ENCODE measurements around the gene NTN4.

NTN4 gene

DNA sequence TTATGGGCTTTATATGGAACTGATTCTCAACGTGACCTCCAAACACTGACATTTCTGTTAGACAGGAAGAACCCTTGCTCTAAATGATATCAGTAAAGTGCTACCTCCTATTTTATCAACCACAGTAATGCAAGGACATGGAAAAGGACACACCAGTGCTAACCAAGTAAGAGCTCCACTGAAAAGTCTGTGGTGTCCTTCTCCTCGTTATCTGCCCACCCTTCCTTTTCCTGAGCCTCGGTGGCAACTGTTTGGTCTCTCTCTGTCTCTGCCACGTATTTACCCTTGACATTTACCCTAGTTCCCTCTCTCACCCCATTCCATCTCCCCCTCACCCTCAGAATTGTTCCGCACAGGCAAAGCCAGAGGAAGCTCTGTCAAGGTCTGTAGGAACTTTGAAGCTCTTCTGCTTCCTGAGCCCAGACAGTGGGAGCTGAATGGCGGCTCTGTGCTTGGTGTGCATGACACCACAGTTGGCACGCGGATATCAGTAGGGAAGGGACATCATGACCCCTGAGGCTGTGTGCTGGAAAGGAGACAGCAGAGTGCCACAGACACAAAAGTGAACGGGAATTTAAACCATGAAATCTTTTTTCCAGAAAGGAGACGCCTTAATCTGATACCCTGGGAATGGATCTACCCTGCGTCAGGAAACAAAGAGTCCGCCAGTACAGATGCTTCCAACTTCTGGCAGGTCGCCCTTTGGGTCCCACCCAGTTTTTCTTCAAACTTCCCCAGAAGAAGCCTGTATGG is 50.8 kb downstream of the NTN4 start:
- TF ChIP-seq, protein P1, sequence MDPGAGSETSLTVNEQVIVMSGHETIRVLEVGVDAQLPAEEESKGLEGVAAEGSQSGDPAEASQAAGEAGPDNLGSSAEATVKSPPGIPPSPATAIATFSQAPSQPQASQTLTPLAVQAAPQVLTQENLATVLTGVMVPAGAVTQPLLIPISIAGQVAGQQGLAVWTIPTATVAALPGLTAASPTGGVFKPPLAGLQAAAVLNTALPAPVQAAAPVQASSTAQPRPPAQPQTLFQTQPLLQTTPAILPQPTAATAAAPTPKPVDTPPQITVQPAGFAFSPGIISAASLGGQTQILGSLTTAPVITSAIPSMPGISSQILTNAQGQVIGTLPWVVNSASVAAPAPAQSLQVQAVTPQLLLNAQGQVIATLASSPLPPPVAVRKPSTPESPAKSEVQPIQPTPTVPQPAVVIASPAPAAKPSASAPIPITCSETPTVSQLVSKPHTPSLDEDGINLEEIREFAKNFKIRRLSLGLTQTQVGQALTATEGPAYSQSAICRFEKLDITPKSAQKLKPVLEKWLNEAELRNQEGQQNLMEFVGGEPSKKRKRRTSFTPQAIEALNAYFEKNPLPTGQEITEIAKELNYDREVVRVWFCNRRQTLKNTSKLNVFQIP (CRISPR knock-in tag; IDR thresholded peaks at IDR 0.05; ENCODE audit: borderline replicate concordance, low read depth) = no peak
- no peak for TF ChIP-seq ZNF8 (CRISPR knock-in tag; IDR thresholded peaks at IDR 0.05)
- no peak for TF ChIP-seq BACH2 (CRISPR knock-in tag; IDR thresholded peaks at IDR 0.05; ENCODE audit: borderline replicate concordance)
- no peak for TF ChIP-seq RARB (CRISPR knock-in tag; IDR thresholded peaks at IDR 0.05)
- no peak for TF ChIP-seq OSR1 (CRISPR knock-in tag; IDR thresholded peaks at IDR 0.05)
- TF ChIP-seq SNAI2 (CRISPR knock-in tag; IDR thresholded peaks at IDR 0.05) = no peak
- TF ChIP-seq ISL1 (CRISPR knock-in tag; IDR thresholded peaks at IDR 0.05) = no peak
- TF ChIP-seq ZFP30 (CRISPR knock-in tag; IDR thresholded peaks at IDR 0.05) = no peak
- TF ChIP-seq ZFP3 (CRISPR knock-in tag; IDR thresholded peaks at IDR 0.05) = no peak
- TF ChIP-seq CSDC2 (CRISPR knock-in tag; IDR thresholded peaks at IDR 0.05) = no peak
- TF ChIP-seq TOX (CRISPR knock-in tag; IDR thresholded peaks at IDR 0.05; ENCODE audit: borderline replicate concordance) = no peak
- TF ChIP-seq PPARA (CRISPR knock-in tag; IDR thresholded peaks at IDR 0.05; ENCODE audit: borderline replicate concordance) = no peak
- TF ChIP-seq TCF4 (CRISPR knock-in tag; IDR thresholded peaks at IDR 0.05; ENCODE audit: borderline replicate concordance) = no peak
- no peak for TF ChIP-seq ZNF70 (CRISPR knock-in tag; IDR thresholded peaks at IDR 0.05)
- TF ChIP-seq ESRRG (CRISPR knock-in tag; IDR thresholded peaks at IDR 0.05) = no peak
- TF ChIP-seq GLIS3 (CRISPR knock-in tag; IDR thresholded peaks at IDR 0.05) = no peak
- TF ChIP-seq ZNF565 (CRISPR knock-in tag; conservative IDR thresholded peaks at IDR 0.05; ENCODE audit: low read depth) = no peak
- TF ChIP-seq, protein P2, sequence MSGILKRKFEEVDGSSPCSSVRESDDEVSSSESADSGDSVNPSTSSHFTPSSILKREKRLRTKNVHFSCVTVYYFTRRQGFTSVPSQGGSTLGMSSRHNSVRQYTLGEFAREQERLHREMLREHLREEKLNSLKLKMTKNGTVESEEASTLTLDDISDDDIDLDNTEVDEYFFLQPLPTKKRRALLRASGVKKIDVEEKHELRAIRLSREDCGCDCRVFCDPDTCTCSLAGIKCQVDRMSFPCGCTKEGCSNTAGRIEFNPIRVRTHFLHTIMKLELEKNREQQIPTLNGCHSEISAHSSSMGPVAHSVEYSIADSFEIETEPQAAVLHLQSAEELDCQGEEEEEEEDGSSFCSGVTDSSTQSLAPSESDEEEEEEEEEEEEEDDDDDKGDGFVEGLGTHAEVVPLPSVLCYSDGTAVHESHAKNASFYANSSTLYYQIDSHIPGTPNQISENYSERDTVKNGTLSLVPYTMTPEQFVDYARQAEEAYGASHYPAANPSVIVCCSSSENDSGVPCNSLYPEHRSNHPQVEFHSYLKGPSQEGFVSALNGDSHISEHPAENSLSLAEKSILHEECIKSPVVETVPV (CRISPR knock-in tag; IDR thresholded peaks at IDR 0.05) = no peak
- no peak for ATAC-seq

DNA sequence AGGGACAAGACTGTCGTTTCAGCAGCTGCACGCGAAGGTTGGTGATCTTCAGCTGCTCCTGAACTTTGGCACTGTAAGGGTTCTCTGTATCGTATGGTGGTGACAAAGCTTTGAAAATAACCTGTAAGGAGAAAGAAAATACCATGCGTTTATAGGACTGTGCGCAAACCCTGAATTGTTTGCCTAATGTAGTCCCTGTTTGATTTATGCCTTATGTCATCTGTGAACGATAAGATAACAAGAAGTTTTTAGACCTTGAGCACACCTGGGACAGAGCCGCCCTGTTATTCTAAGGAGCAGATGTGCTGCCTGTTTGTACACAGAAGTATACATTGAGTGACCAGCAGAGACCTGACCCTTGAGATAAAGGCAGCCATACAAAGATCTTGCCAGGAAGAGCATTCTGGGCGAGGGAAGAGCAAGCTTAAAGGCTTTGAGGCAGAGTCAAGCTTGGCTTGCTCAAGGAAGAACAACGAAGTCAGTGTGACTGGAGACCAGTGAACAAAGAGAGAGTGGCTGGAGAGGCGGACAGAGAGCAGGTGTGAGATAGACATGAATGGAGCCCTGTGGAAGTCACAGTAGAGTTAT is 52.4 kb downstream of the NTN4 start:
- ATAC-seq = no peak

DNA sequence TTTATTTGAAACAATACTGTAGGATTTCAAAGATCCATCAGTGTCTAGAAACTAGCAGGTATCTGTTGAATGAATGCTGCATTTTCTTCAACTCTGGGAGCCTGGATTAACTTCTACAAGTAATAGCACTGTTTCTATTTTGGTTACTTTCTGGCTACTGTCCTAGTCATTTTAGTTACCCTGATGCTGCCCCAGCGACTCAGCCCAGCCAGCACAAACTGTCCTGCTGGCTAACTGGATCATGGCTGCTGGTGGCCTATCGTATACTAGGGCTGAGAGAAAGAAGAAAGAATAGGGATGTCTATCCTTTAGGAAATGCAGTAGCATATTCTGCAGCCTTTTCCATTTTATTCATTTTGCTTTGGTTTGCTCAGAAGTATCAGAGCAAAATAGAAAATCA is 53.9 kb downstream of the NTN4 start:
- no peak for ATAC-seq
- TF ChIP-seq, protein P2 (CRISPR knock-in tag; IDR thresholded peaks at IDR 0.05) = no peak
- no peak for TF ChIP-seq PPARA (CRISPR knock-in tag; IDR thresholded peaks at IDR 0.05; ENCODE audit: borderline replicate concordance)
- TF ChIP-seq, protein P3, sequence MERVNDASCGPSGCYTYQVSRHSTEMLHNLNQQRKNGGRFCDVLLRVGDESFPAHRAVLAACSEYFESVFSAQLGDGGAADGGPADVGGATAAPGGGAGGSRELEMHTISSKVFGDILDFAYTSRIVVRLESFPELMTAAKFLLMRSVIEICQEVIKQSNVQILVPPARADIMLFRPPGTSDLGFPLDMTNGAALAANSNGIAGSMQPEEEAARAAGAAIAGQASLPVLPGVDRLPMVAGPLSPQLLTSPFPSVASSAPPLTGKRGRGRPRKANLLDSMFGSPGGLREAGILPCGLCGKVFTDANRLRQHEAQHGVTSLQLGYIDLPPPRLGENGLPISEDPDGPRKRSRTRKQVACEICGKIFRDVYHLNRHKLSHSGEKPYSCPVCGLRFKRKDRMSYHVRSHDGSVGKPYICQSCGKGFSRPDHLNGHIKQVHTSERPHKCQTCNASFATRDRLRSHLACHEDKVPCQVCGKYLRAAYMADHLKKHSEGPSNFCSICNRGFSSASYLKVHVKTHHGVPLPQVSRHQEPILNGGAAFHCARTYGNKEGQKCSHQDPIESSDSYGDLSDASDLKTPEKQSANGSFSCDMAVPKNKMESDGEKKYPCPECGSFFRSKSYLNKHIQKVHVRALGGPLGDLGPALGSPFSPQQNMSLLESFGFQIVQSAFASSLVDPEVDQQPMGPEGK (CRISPR knock-in tag; IDR thresholded peaks at IDR 0.05; ENCODE audit: borderline replicate concordance) = no peak
- TF ChIP-seq TOX (CRISPR knock-in tag; IDR thresholded peaks at IDR 0.05; ENCODE audit: borderline replicate concordance) = no peak
- no peak for TF ChIP-seq OSR1 (CRISPR knock-in tag; IDR thresholded peaks at IDR 0.05)
- TF ChIP-seq, protein P1 (CRISPR knock-in tag; IDR thresholded peaks at IDR 0.05; ENCODE audit: borderline replicate concordance, low read depth) = no peak

More for the DNA sequence above, 52.4 kb downstream of the NTN4 start:
- TF ChIP-seq, protein P1 (CRISPR knock-in tag; IDR thresholded peaks at IDR 0.05; ENCODE audit: borderline replicate concordance, low read depth) = no peak
- TF ChIP-seq BACH2 (CRISPR knock-in tag; IDR thresholded peaks at IDR 0.05; ENCODE audit: borderline replicate concordance) = no peak
- TF ChIP-seq ISL1 (CRISPR knock-in tag; IDR thresholded peaks at IDR 0.05) = no peak
- no peak for TF ChIP-seq ZNF565 (CRISPR knock-in tag; conservative IDR thresholded peaks at IDR 0.05; ENCODE audit: low read depth)
- TF ChIP-seq RARB (CRISPR knock-in tag; IDR thresholded peaks at IDR 0.05) = no peak
- TF ChIP-seq ZNF70 (CRISPR knock-in tag; IDR thresholded peaks at IDR 0.05) = no peak
- TF ChIP-seq, protein P3 (CRISPR knock-in tag; IDR thresholded peaks at IDR 0.05; ENCODE audit: borderline replicate concordance) = no peak
- TF ChIP-seq ZFP3 (CRISPR knock-in tag; IDR thresholded peaks at IDR 0.05) = no peak

Measured in SK-N-SH treated with all-trans-retinoic acid at 6 μM for 48 hours (cell line).